Measurements from ENCODE around the gene POU2AF2.
A peak's percentile ranks its signal among the peaks of the same experiment; 100 is the strongest.

POU2AF2 gene

DNA sequence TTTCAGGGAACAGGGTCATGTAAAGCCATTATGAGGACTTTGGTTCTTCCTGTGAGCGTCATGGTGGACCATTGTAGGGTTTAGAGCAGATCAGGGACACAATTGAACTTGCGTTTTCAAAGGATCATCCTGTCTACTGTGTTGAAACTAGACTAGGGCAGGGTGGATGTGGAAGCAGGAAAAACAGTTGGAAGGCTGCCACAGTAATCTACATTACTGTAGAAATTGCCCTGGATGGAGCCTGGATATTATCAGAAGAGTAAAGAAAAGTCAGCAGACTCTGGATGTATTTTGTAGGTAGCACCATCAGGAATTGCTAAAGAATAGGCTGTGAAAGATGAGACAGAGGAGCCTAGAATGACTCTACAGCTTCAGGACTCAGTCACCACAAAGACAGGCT lies 5.4 kb downstream of the POU2AF2 start:
- TF ChIP-seq, protein P1, sequence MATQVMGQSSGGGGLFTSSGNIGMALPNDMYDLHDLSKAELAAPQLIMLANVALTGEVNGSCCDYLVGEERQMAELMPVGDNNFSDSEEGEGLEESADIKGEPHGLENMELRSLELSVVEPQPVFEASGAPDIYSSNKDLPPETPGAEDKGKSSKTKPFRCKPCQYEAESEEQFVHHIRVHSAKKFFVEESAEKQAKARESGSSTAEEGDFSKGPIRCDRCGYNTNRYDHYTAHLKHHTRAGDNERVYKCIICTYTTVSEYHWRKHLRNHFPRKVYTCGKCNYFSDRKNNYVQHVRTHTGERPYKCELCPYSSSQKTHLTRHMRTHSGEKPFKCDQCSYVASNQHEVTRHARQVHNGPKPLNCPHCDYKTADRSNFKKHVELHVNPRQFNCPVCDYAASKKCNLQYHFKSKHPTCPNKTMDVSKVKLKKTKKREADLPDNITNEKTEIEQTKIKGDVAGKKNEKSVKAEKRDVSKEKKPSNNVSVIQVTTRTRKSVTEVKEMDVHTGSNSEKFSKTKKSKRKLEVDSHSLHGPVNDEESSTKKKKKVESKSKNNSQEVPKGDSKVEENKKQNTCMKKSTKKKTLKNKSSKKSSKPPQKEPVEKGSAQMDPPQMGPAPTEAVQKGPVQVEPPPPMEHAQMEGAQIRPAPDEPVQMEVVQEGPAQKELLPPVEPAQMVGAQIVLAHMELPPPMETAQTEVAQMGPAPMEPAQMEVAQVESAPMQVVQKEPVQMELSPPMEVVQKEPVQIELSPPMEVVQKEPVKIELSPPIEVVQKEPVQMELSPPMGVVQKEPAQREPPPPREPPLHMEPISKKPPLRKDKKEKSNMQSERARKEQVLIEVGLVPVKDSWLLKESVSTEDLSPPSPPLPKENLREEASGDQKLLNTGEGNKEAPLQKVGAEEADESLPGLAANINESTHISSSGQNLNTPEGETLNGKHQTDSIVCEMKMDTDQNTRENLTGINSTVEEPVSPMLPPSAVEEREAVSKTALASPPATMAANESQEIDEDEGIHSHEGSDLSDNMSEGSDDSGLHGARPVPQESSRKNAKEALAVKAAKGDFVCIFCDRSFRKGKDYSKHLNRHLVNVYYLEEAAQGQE (IDR thresholded peaks at IDR 0.05; ENCODE audit: insufficient replicate concordance, low read depth) = no peak
- TF ChIP-seq SPI1 (IDR thresholded peaks at IDR 0.05; ENCODE audit: borderline replicate concordance, low read depth) (no peak), POLR2AphosphoS5 (IDR thresholded peaks at IDR 0.05; ENCODE audit: low read depth) (no peak), GABPA (IDR thresholded peaks at IDR 0.05; ENCODE audit: low read depth) (no peak)
- TF ChIP-seq, protein P2, sequence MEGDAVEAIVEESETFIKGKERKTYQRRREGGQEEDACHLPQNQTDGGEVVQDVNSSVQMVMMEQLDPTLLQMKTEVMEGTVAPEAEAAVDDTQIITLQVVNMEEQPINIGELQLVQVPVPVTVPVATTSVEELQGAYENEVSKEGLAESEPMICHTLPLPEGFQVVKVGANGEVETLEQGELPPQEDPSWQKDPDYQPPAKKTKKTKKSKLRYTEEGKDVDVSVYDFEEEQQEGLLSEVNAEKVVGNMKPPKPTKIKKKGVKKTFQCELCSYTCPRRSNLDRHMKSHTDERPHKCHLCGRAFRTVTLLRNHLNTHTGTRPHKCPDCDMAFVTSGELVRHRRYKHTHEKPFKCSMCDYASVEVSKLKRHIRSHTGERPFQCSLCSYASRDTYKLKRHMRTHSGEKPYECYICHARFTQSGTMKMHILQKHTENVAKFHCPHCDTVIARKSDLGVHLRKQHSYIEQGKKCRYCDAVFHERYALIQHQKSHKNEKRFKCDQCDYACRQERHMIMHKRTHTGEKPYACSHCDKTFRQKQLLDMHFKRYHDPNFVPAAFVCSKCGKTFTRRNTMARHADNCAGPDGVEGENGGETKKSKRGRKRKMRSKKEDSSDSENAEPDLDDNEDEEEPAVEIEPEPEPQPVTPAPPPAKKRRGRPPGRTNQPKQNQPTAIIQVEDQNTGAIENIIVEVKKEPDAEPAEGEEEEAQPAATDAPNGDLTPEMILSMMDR (IDR thresholded peaks at IDR 0.05; ENCODE audit: insufficient read depth, low read length) = no peak
- no peak overlapping the region for H3K4me3 ChIP-seq (replicated peaks; ENCODE audit: insufficient read depth, low read length)

DNA sequence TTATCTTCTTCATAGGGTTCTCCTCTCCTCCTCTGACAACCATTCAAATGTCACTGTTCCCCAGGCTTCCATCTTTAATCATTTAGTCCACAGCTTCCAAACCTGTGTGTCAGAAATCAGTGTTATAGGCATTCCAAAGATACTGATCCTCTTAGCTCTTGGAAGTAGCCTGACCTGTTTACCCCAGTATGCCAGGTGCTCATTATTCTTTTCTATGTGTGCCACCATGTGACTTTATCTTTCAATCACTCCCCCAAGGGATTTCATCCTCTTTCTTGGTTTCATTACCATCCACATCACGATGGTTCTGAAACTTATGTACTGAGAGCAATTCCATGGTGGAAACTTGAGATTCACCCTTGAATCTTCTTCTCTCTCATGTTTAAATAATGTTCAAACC lies 7.6 kb downstream of the POU2AF2 start:
- Histone ChIP-seq H3K27ac (replicated peaks) (no peak overlapping the region), H3K4me3 (replicated peaks; ENCODE audit: insufficient read depth, low read length) (no peak overlapping the region), H3K27me3 (ENCODE audit: insufficient read depth, poor library complexity, severe bottlenecking) (peaks cover 2% of the 10 kb centered on the region)
- no peak for DNase-seq (ENCODE audit: low read depth in 1 of 2, low spot score in 1 of 2)
- TF ChIP-seq, protein P2 (IDR thresholded peaks at IDR 0.05; ENCODE audit: insufficient read depth, low read length) = no peak
- TF ChIP-seq POLR2AphosphoS5 (IDR thresholded peaks at IDR 0.05; ENCODE audit: low read depth) = no peak
- TF ChIP-seq, protein P1 (IDR thresholded peaks at IDR 0.05; ENCODE audit: insufficient replicate concordance, low read depth) = no peak

More for the DNA sequence above, 5.4 kb downstream of the POU2AF2 start:
- Histone ChIP-seq H3K27ac (replicated peaks) (no peak overlapping the region), H3K27me3 (ENCODE audit: insufficient read depth, poor library complexity, severe bottlenecking) (peaks cover 2% of the 10 kb centered on the region)
- no peak for DNase-seq (ENCODE audit: low read depth in 1 of 2, low spot score in 1 of 2)

DNA sequence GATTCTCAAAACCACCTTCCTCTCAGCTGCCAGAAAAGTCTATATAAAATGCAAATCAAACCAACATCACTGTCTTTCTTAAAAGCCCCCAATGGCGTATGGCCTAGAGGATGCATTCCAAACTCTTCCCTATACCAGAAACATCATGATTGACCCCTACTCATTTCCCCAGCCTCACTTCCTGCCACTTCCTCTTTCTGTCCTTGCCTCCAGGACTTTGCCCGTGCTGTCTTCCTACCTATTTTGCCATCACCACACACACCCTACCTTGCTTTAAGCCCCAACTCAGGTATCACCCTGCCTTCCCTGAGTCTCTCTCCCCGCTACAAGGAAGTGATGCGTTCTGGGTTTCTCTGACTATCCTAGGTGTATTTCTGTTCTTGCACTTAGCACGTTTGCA lies 8.1 kb downstream of the POU2AF2 start:
- Histone ChIP-seq H3K27me3 (ENCODE audit: insufficient read depth, poor library complexity, severe bottlenecking) (peaks cover 2% of the 10 kb centered on the region), H3K27ac (replicated peaks) (no peak overlapping the region), H3K4me3 (replicated peaks; ENCODE audit: insufficient read depth, low read length) (no peak overlapping the region)

DNA sequence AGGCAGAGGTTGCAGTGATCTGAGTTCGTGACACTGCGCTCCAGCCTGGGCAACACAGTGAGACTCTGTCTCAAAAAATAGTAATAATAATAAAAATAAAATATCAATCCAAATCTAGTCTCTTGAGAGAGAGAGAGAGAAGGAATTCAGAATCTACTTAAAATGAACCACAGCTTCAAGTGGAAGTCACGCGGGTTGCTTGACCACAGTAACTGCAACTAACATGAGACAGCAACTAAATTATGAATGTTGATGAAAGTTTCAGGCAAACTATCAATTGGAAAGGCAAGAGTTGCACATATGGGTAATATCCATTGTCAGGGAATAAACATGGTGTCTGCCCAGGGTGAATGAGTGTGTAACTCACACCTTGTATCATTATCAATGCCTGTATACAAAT lies 12.5 kb downstream of the POU2AF2 start:
- Histone ChIP-seq H3K27me3 (ENCODE audit: insufficient read depth, poor library complexity, severe bottlenecking) (peaks cover 4% of the 10 kb centered on the region), H3K4me3 (replicated peaks; ENCODE audit: insufficient read depth, low read length) (no peak overlapping the region), H3K27ac (replicated peaks) (no peak overlapping the region)
- DNase-seq (ENCODE audit: low read depth in 1 of 2, low spot score in 1 of 2) = no peak
- TF ChIP-seq GABPA (IDR thresholded peaks at IDR 0.05; ENCODE audit: low read depth) (no peak), POLR2AphosphoS5 (IDR thresholded peaks at IDR 0.05; ENCODE audit: low read depth) (no peak), SPI1 (IDR thresholded peaks at IDR 0.05; ENCODE audit: borderline replicate concordance, low read depth) (no peak)
- TF ChIP-seq, protein P2 (IDR thresholded peaks at IDR 0.05; ENCODE audit: insufficient read depth, low read length) = no peak
- TF ChIP-seq, protein P1 (IDR thresholded peaks at IDR 0.05; ENCODE audit: insufficient replicate concordance, low read depth) = no peak

More for the DNA sequence above, 8.1 kb downstream of the POU2AF2 start:
- no peak for DNase-seq (ENCODE audit: low read depth in 1 of 2, low spot score in 1 of 2)
- no peak for TF ChIP-seq GABPA (IDR thresholded peaks at IDR 0.05; ENCODE audit: low read depth)
- TF ChIP-seq SPI1 (IDR thresholded peaks at IDR 0.05; ENCODE audit: borderline replicate concordance, low read depth) = peak; percentile 79

Data from HL-60 (cell line).